ENCODE results near the gene RNF44. TPM values are rescaled to one million over a fixed set of nuclear protein-coding genes. Genes with fewer than 3 reads are reported as not detected.

The RNF44 gene
- total and polyA plus RNA-seq, 2 of the 13 experiments (the other 11 are each of a cell fraction or from before 2014, with no cell fraction given): 9.2 to 16.8 TPM

- TF ChIP-seq ZNF710 (CRISPR knock-in tag; IDR thresholded peaks at IDR 0.05; ENCODE audit: borderline replicate concordance): no peak
- no peak for TF ChIP-seq GLMP (CRISPR knock-in tag; IDR thresholded peaks at IDR 0.05; ENCODE audit: borderline replicate concordance)
- TF ChIP-seq ZNF281 (CRISPR knock-in tag; IDR thresholded peaks at IDR 0.05; ENCODE audit: borderline replicate concordance): no peak
- peak; percentile 35; the same call in 1 of the 2 replicates for TF ChIP-seq DMAP1 (CRISPR knock-in tag; IDR thresholded peaks at IDR 0.05)
- TF ChIP-seq ZNF577 (CRISPR knock-in tag; IDR thresholded peaks at IDR 0.05; ENCODE audit: borderline replicate concordance, low read depth): no peak
- TF ChIP-seq THAP9 (CRISPR knock-in tag; IDR thresholded peaks at IDR 0.05; ENCODE audit: borderline replicate concordance): peak; percentile 53; the same call in 1 of the 2 replicates
- peak; percentile 95 for TF ChIP-seq CREM (IDR thresholded peaks at IDR 0.05)
- TF ChIP-seq CREM (CRISPR knock-in tag; IDR thresholded peaks at IDR 0.05): no peak
- TF ChIP-seq ATF4 (CRISPR knock-in tag; IDR thresholded peaks at IDR 0.05): peak in 1 of 2 experiments; percentile 71; a peak in 2 of 4 replicates
- peak; percentile 33; the same call in 1 of the 2 replicates for TF ChIP-seq SALL1 (CRISPR knock-in tag; IDR thresholded peaks at IDR 0.05)
- no peak for TF ChIP-seq E2F5 (CRISPR knock-in tag; conservative IDR thresholded peaks at IDR 0.05)
- TF ChIP-seq ZSCAN25 (CRISPR knock-in tag; IDR thresholded peaks at IDR 0.05): peak; percentile 25; the same call in 1 of the 2 replicates
- no peak for TF ChIP-seq THAP7 (CRISPR knock-in tag; IDR thresholded peaks at IDR 0.05)
- TF ChIP-seq REL (CRISPR knock-in tag; conservative IDR thresholded peaks at IDR 0.05): 0 out of 2 replicates have a peak, but pooled peaks have one; percentile 38
- TF ChIP-seq POLR2G (IDR thresholded peaks at IDR 0.05; ENCODE audit: low read depth, low read length): peak; percentile 54; the same call in 1 of the 2 replicates
Observed at GRCh38 chr5:176537554-176538229, 490 bp upstream of the RNF44 start (continued).

All from HepG2 (cell line).